ENCODE results near the gene RUNDC3A. TPM values are rescaled to one million over a fixed set of nuclear protein-coding genes. Genes with fewer than 3 reads are reported as not detected.
"Not testable (repeated sequence)": the region's sequence is repeated elsewhere in the genome, so short reads cannot be mapped to it uniquely, and the experiment has no call there.

Gene RUNDC3A
- polyA plus RNA-seq, 3 donors: 1.7 to 2.7 (median 1.7) TPM

- DNase-seq: no peak
Observed at GRCh38 chr17:44343510-44344209, 35.3 kb downstream of the RUNDC3A start.

GRCh38 chr17:44344939-44345453 lies 36.6 kb downstream of the RUNDC3A start, which contains the start of gene GRN:
GRN (plus strand) TSS chr17:44345302; CDS start chr17:44349165, 3,863 bp downstream.
- peak; percentile 99 for DNase-seq

GRCh38 chr17:44345454-44346026 lies 37.1 kb downstream of the RUNDC3A start:
- DNase-seq: peak; percentile 83

- DNase-seq: no peak
Observed at GRCh38 chr17:44346064-44346844, 37.9 kb downstream of the RUNDC3A start.

GRCh38 chr17:44347206-44348055 lies 39.0 kb downstream of the RUNDC3A start:
- DNase-seq: not testable (repeated sequence)

GRCh38 chr17:44348234-44348987 lies 40.0 kb downstream of the RUNDC3A start:
- DNase-seq: no peak

- DNase-seq: no peak
Observed at GRCh38 chr17:44348988-44349364, 40.6 kb downstream of the RUNDC3A start.

- no peak for DNase-seq
Observed at GRCh38 chr17:44349553-44350070, 41.2 kb downstream of the RUNDC3A start.

GRCh38 chr17:44350733-44351226 lies 42.4 kb downstream of the RUNDC3A start:
- DNase-seq: no peak

- DNase-seq: no peak
Observed at GRCh38 chr17:44351464-44351863, 43.1 kb downstream of the RUNDC3A start.

- no peak for DNase-seq
Observed at GRCh38 chr17:44351961-44352827, 43.8 kb downstream of the RUNDC3A start.

- DNase-seq: no peak
Observed at GRCh38 chr17:44352828-44353671, 44.6 kb downstream of the RUNDC3A start.

GRCh38 chr17:44353672-44354331 lies 45.4 kb downstream of the RUNDC3A start:
- DNase-seq: no peak

GRCh38 chr17:44354582-44355561 lies 46.5 kb downstream of the RUNDC3A start:
- no peak for DNase-seq

- DNase-seq: no peak
Observed at GRCh38 chr17:44355642-44356099, 47.3 kb downstream of the RUNDC3A start.

GRCh38 chr17:44356241-44356640 lies 47.8 kb downstream of the RUNDC3A start:
- DNase-seq: no peak

Data from renal pelvis (tissue), 4 donors.